A549 (cell line): ENCODE measurements around the gene HOMER3. TPM values are rescaled to one million over a fixed set of nuclear protein-coding genes. Genes with fewer than 3 reads are reported as not detected.
"Not testable (repeated sequence)": the region's sequence is repeated elsewhere in the genome, so short reads cannot be mapped to it uniquely, and the experiment has no call there.

Experiments
- ATAC-seq, 2 experiments: fragments of 200-7000 bp in 1 of 2; fragments of >200 bp in 1 of 2; cut with Nextera tagmentation in 1 of 2; cut with Tn5 transposase in 1 of 2; 3 replicates each; pipeline versions ENCODE4 v1.8.0 to v1.9.1; 2018 to 2020; ENCODE audit warnings: mild to moderate bottlenecking in 1 of 2, moderate library complexity in 1 of 2
- CTCF ChIA-PET: fragments of 300-600 bp; sonication (Branson Sonifier 250); formaldehyde crosslinking; extraction: SDS; loops from one replicate; lab custom pipeline; 2021; ENCODE audit warnings: antibody characterized with exemption, inconsistent platforms; lab: Yijun Ruan, JAX
- POLR2A ChIA-PET: fragments of 350-600 bp; formaldehyde crosslinking; extraction: SDS; loops from one replicate; lab custom pipeline; 2021; ENCODE audit warnings: antibody characterized with exemption, inconsistent platforms; lab: Yijun Ruan, JAX
- DNase-seq, 2 experiments: peaks; one replicate each; pipeline versions ENCODE4 v3.0.0 to v3.0.0-alpha.2; 2011 to 2016; ENCODE audit warnings: low read depth in 1 of 2, low spot score in 1 of 2
- FAIRE-seq: peaks from 2 replicates; lab custom pipeline; 2011; peaks lifted over from hg19 to GRCh38; lab: Jason Lieb, UNC
- H3K27ac ChIP-seq, 2 experiments: fragments of >200 bp; sonication (Bioruptor Twin); formaldehyde crosslinking; 3 replicates each; pipeline ENCODE4 v1.5.1; 2016 to 2017
- H3K4me1 ChIP-seq: fragments of >200 bp; sonication (Bioruptor Twin); formaldehyde crosslinking; 3 replicates; pipeline ENCODE4 v1.6.1; 2016
- H3K4me2 ChIP-seq: fragments of >200 bp; sonication (Bioruptor Twin); formaldehyde crosslinking; 3 replicates; pipeline ENCODE4 v1.6.1; 2016
- H3K4me3 ChIP-seq: fragments of >200 bp; sonication (Bioruptor Twin); formaldehyde crosslinking; 3 replicates; pipeline ENCODE4 v1.5.1; 2016
- H3K9me3 ChIP-seq: fragments of >200 bp; sonication (Bioruptor Twin); formaldehyde crosslinking; 3 replicates; pipeline ENCODE4 v1.6.1; 2016
- CEBPB ChIP-seq, 2 experiments: fragments of >200 bp in 1 of 2; sonication (Bioruptor Twin) in 1 of 2; formaldehyde crosslinking in 1 of 2; IDR thresholded peaks; 2 replicates each; pipeline ENCODE4 v1.6.1; 2012 to 2016
- EP300 ChIP-seq, 2 experiments: fragments of >200 bp; sonication (Bioruptor Twin); formaldehyde crosslinking; IDR thresholded peaks; 2 replicates in 1 of 2; 3 replicates in 1 of 2; pipeline ENCODE4 v1.6.1; 2016 to 2017
- FOSB ChIP-seq: fragments of 250-450 bp; sonication (Bioruptor Pico); IDR thresholded peaks from 2 replicates; pipeline ENCODE4 v1.5.0; 2020; ENCODE audit warnings: mild to moderate bottlenecking, moderate library complexity
- FOXS1 ChIP-seq: fragments of 250-450 bp; sonication (Bioruptor Pico); IDR thresholded peaks from 2 replicates; pipeline ENCODE4 v1.5.0; 2020; ENCODE audit warnings: mild to moderate bottlenecking, moderate library complexity
- HEYL ChIP-seq: fragments of 250-450 bp; sonication (Bioruptor Pico); IDR thresholded peaks from 2 replicates; pipeline ENCODE4 v1.8.0; 2021; ENCODE audit warnings: mild to moderate bottlenecking, moderate library complexity
- HOXA7 ChIP-seq: fragments of 250-450 bp; sonication (Bioruptor Pico); IDR thresholded peaks from 2 replicates; pipeline ENCODE4 v1.5.0; 2020; ENCODE audit warnings: mild to moderate bottlenecking, moderate library complexity
- KDM1A ChIP-seq: fragments of 200-600 bp; sonication (generic); IDR thresholded peaks from 2 replicates; pipeline ENCODE4 v1.6.1; 2016; ENCODE audit warnings: low read depth, mild to moderate bottlenecking
- NPAS2 ChIP-seq: fragments of 250-450 bp; sonication (Bioruptor Pico); IDR thresholded peaks from 2 replicates; pipeline ENCODE4 v1.8.0; 2022; ENCODE audit warnings: mild to moderate bottlenecking, moderate library complexity, borderline replicate concordance
- PHF8 ChIP-seq: fragments of 200-600 bp; sonication (generic); IDR thresholded peaks from 2 replicates; pipeline ENCODE4 v1.6.1; 2016; ENCODE audit warnings: low read depth, mild to moderate bottlenecking, antibody characterized with exemption, moderate library complexity, borderline replicate concordance
- RFX5 ChIP-seq: fragments of 450-650 bp; IDR thresholded peaks from 2 replicates; pipeline ENCODE4 v1.7.1; 2014; ENCODE audit warnings: antibody characterized with exemption, mild to moderate bottlenecking, moderate library complexity
- TFCP2L1 ChIP-seq: fragments of 250-450 bp; sonication (Bioruptor Pico); IDR thresholded peaks from 2 replicates; pipeline ENCODE4 v1.5.0; 2021; ENCODE audit warnings: mild to moderate bottlenecking
- ZC3H11A ChIP-seq: fragments of 450-650 bp; IDR thresholded peaks from 2 replicates; pipeline ENCODE4 v1.6.1; 2014; ENCODE audit warnings: antibody characterized with exemption, mild to moderate bottlenecking
- ZFP36 ChIP-seq: fragments of 450-650 bp; IDR thresholded peaks from 2 replicates; pipeline ENCODE4 v1.6.1; 2014; ENCODE audit warnings: borderline replicate concordance; ENCODE audit not compliant: partially characterized antibody
- WGBS: methylation state at CpG from one replicate; pipeline ENCODE4 v1.1.6; 2017; ENCODE audit errors: missing lambda C conversion rate; 5-methylcytosine and 5-hydroxymethylcytosine counted together
- polyA plus RNA-seq, 4 experiments: library from polyadenylated mRNA; depleted of rRNA in 3 of 4; stranded (reverse); fragments of >200 nt; fragmentation: RNase III in 1 of 4; extraction: RNeasy Plus Mini Kit Qiagen cat#74134 plus additional on column Dnase treatment in 1 of 4; gene quantifications; 2 replicates in 3 of 4; 3 replicates in 1 of 4; pipeline ENCODE4 v1.2.3, GENCODE V29; 2011 to 2017
- TF ChIP-seq, protein P1 (sequence below): fragments of 450-650 bp; IDR thresholded peaks from 2 replicates; pipeline ENCODE4 v1.6.1; 2014; ENCODE audit warnings: antibody characterized with exemption
- TF ChIP-seq, protein P2 (sequence below): fragments of >200 bp; sonication (Bioruptor Twin); formaldehyde crosslinking; IDR thresholded peaks from 2 replicates; pipeline ENCODE4 v1.6.1; 2016
- TF ChIP-seq, protein P3 (sequence below): fragments of 250-450 bp; sonication (Bioruptor Pico); IDR thresholded peaks from 2 replicates; pipeline ENCODE4 v1.5.0; 2021; ENCODE audit warnings: mild to moderate bottlenecking, moderate library complexity, borderline replicate concordance

Gene HOMER3
- polyA plus RNA-seq, 2 of the 4 experiments (the other 2 are of a cell fraction), result 9.9 to 35.4 TPM

DNA sequence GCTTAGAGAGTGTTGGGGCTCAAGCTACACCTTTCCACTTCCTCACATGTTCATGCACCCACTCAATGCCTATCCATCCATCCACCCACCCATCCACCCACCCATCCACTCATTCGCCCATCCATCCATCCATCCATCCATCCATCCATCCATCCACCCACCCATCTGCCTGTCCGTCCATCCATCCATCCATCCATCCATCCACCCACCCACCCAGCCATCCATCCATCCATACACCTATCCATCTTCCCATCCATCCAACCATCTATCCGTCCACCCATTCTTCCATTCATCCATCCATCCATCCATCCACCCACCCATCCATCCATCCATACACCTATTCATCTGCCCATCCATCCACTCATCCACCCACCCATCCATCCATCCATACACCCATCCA is 13.1 kb upstream of the HOMER3 start:
- TF ChIP-seq RFX5 (no peak), TFCP2L1 (CRISPR knock-in tag) (no peak), NPAS2 (CRISPR knock-in tag) (no peak), HOXA7 (CRISPR knock-in tag) (no peak), FOSB (CRISPR knock-in tag) (no peak), FOXS1 (CRISPR knock-in tag) (no peak), PHF8 (no peak)
- POLR2A ChIA-PET, result no interaction called here
- H3K4me1 ChIP-seq, result 0 out of 3 replicates have a peak, but pooled peaks cover 2% of the 10 kb centered on the region
- WGBS, result 52% methylated on average over 3 of the region's 3 CpGs
- no peak for ATAC-seq
- H3K4me2 ChIP-seq, result no peak overlapping the region
- FAIRE-seq, result no peak
- H3K4me3 ChIP-seq, result no peak overlapping the region
- CTCF ChIA-PET, result no interaction called here
- DNase-seq, result no peak
- no peak overlapping the region for H3K27ac ChIP-seq
- no peaks in the 10 kb centered on the region for H3K9me3 ChIP-seq

DNA sequence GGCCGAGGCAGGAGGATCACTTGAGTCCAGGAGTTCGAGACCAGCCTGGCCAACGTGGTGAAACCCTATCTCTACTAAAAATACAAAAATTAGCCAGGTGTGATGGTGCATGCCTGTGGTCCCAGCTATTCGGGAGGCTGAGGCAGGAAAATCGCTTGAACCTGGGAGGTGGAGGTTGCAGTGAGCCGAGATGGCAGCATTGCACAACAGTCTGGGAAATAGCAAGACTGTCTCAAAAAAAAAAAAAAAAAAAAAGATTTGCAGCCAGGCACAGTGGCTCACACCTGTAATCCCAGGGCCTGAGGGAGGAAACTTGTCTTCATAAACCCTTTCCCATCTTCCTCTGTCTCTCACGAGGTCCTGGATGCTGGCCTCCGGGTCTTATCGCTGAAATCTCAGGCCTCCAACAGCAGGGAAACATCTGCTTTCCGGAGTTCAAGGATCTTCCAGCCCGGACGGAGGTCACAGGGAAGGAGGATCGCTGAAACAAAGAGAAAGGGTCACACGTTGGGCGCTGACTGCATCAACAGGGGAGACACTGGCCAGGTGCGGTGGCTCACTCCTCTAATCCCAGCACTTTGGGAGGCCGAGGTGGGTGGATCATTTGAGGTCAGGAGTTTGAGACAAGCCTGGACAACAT is 11.5 kb upstream of the HOMER3 start:
- 70% methylated on average over 15 of the region's 17 CpGs for WGBS
- ATAC-seq, POLR2A ChIA-PET, H3K4me1 ChIP-seq, H3K27ac ChIP-seq, DNase-seq, FAIRE-seq, H3K4me2 ChIP-seq, CTCF ChIA-PET, H3K9me3 ChIP-seq, H3K4me3 ChIP-seq: not testable (repeated sequence)
- TF ChIP-seq CEBPB (IDR thresholded peaks at IDR 0.05), result 0 out of 4 replicates have a peak, but pooled peaks of 1 of the 2 experiments have one; percentile 12

DNA sequence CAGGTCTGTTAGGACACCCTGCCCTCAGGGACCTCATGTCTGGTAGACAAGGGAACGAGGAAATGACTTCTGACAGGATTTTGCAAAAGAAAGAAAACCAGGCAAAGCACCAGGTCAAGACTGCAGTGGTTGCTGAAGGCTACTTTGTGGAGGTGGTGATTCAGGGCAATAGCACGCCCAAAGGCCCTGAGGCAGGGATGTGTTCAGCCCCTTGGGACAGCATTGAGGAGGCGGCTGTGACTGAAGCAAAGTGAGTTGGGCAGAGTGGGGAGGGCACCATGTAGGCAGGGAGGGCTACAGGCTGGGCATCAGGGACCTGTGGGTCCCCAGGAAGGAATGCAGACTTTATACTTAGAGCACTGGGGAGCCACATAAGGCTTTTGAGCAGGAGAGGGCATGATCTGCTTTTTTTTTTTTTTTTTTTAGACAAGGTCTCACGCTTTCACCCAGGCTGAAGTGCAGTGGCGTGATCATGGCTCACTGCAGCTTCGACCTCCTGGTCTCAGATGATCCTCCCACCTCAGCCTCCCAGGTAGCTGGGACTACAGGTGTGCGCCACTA is 10.8 kb upstream of the HOMER3 start:
- 0 out of 2 replicates have a peak, but pooled peaks have one; percentile 43 for TF ChIP-seq KDM1A
- TF ChIP-seq EP300 (IDR thresholded peaks at IDR 0.05), result no peak
- TF ChIP-seq ZC3H11A, result no peak
- TF ChIP-seq FOSB (CRISPR knock-in tag), result no peak
- TF ChIP-seq ZFP36, result peak; percentile 75
- TF ChIP-seq, protein P1, sequence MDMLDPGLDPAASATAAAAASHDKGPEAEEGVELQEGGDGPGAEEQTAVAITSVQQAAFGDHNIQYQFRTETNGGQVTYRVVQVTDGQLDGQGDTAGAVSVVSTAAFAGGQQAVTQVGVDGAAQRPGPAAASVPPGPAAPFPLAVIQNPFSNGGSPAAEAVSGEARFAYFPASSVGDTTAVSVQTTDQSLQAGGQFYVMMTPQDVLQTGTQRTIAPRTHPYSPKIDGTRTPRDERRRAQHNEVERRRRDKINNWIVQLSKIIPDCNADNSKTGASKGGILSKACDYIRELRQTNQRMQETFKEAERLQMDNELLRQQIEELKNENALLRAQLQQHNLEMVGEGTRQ, result no peak
- TF ChIP-seq, protein P2, sequence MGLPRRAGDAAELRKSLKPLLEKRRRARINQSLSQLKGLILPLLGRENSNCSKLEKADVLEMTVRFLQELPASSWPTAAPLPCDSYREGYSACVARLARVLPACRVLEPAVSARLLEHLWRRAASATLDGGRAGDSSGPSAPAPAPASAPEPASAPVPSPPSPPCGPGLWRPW, result no peak
- TF ChIP-seq PHF8, result no peak
- Histone ChIP-seq H3K27ac (no peak overlapping the region; a peak in 1 of 6 replicates), H3K4me3 (no peak overlapping the region), H3K4me1 (0 out of 3 replicates have a peak, but pooled peaks cover 2% of the 10 kb centered on the region), H3K4me2 (no peak overlapping the region), H3K9me3 (no peaks in the 10 kb centered on the region)
- no peak for FAIRE-seq
- ChIA-PET POLR2A (no interaction called here), CTCF (interaction anchor here (5.1 kb wide), 1 partner anchor 35 kb away, joined by 26 read pairs; no protein-coding TSS in a partner anchor)
- peak; percentile 47 to 54; a peak in 2 of 6 replicates for ATAC-seq
- 62% methylated on average over 6 of the region's 7 CpGs for WGBS
- peak in 1 of 2 experiments; percentile 24 for DNase-seq

DNA sequence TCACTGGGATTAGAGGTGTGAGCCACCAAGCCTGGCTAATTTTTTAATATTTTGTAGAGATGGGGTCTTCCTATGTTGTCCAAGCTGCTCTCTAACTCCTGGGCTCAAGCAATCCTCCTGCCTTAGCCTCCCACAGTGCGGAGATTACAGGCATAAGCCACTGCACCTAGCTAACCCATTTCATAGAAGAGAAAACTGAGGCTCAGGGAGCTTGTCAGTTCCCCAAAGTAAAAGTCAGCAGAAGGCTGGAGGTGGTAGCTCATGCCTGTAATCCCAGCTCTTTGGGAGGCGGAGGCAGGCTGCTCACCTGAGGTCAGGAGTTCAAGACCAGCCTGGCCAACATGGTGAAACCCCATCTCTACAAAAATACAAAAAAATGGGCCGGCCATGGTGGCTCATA is 8.8 kb upstream of the HOMER3 start:
- FAIRE-seq (no peak), DNase-seq (no peak)
- H3K9me3 ChIP-seq, result no peaks in the 10 kb centered on the region

More for the DNA sequence above, 8.8 kb upstream of the HOMER3 start:
- WGBS, result 95% methylated on average over 3 of the region's 3 CpGs
- POLR2A ChIA-PET, result no interaction called here
- Histone ChIP-seq H3K4me1 (0 out of 3 replicates have a peak, but pooled peaks cover 2% of the 10 kb centered on the region), H3K27ac (no peak overlapping the region), H3K4me3 (no peak overlapping the region), H3K4me2 (no peak overlapping the region)
- TF ChIP-seq NPAS2 (CRISPR knock-in tag) (no peak), HEYL (CRISPR knock-in tag) (no peak)
- TF ChIP-seq, protein P3, sequence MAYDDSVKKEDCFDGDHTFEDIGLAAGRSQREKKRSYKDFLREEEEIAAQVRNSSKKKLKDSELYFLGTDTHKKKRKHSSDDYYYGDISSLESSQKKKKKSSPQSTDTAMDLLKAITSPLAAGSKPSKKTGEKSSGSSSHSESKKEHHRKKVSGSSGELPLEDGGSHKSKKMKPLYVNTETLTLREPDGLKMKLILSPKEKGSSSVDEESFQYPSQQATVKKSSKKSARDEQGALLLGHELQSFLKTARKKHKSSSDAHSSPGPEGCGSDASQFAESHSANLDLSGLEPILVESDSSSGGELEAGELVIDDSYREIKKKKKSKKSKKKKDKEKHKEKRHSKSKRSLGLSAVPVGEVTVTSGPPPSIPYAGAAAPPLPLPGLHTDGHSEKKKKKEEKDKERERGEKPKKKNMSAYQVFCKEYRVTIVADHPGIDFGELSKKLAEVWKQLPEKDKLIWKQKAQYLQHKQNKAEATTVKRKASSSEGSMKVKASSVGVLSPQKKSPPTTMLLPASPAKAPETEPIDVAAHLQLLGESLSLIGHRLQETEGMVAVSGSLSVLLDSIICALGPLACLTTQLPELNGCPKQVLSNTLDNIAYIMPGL (CRISPR knock-in tag), result no peak
- CTCF ChIA-PET, result interaction anchor here (0.6 to 5.1 kb wide), 3 partner anchors 37 to 178 kb away, joined by 3 to 26 read pairs (median 4); no protein-coding TSS in a partner anchor
- ATAC-seq, result no peak
